ENCODE data around the gene CREB3. TPM values are rescaled to one million over a fixed set of nuclear protein-coding genes. Genes with fewer than 3 reads are reported as not detected.

The CREB3 gene
- total and polyA plus RNA-seq, 9 donors: 31.2 to 41.5 (median 36.6) TPM

DNA sequence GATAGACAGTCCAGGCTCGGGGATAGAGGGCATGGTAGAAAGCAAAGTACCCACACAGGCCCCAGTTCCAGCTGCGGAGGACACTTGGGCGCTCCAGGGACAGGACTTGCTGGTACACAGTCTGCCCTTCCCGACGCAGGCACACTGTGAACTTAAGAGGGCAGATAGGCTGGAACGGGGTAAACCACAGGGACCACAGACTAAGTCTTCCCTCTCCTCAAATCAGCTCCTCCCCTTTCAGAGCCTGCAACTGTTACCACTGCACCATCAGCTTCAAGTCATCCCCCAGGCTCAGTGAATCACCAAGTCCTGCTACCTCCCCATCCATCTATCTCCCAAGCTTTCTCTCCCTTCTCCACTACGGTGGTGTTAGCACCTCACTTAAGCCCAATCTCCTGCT lies 9.3 kb downstream of the CREB3 start:
- DNase-seq: no peak
- Histone ChIP-seq H3K9me3 (no peaks in the 10 kb centered on the region), H3K36me3 (no peaks in the 10 kb centered on the region), H3K27ac (no peak overlapping the region), H3K27me3 (no peaks in the 10 kb centered on the region), H3K4me1 (ENCODE audit: insufficient read depth) (peaks cover 5% of the 10 kb centered on the region), H3K4me3 (no peak overlapping the region)
- WGBS, 3 donors: 84 to 91% (median 85%) methylated on average over 7 of the region's 7 CpGs
- TF ChIP-seq, protein P1, sequence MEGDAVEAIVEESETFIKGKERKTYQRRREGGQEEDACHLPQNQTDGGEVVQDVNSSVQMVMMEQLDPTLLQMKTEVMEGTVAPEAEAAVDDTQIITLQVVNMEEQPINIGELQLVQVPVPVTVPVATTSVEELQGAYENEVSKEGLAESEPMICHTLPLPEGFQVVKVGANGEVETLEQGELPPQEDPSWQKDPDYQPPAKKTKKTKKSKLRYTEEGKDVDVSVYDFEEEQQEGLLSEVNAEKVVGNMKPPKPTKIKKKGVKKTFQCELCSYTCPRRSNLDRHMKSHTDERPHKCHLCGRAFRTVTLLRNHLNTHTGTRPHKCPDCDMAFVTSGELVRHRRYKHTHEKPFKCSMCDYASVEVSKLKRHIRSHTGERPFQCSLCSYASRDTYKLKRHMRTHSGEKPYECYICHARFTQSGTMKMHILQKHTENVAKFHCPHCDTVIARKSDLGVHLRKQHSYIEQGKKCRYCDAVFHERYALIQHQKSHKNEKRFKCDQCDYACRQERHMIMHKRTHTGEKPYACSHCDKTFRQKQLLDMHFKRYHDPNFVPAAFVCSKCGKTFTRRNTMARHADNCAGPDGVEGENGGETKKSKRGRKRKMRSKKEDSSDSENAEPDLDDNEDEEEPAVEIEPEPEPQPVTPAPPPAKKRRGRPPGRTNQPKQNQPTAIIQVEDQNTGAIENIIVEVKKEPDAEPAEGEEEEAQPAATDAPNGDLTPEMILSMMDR (IDR thresholded peaks at IDR 0.05): no peak
- TF ChIP-seq POLR2A (IDR thresholded peaks at IDR 0.05) (no peak), EP300 (IDR thresholded peaks at IDR 0.05) (no peak)
- intact Hi-C loops (cut with DNase I): no loop called here

DNA sequence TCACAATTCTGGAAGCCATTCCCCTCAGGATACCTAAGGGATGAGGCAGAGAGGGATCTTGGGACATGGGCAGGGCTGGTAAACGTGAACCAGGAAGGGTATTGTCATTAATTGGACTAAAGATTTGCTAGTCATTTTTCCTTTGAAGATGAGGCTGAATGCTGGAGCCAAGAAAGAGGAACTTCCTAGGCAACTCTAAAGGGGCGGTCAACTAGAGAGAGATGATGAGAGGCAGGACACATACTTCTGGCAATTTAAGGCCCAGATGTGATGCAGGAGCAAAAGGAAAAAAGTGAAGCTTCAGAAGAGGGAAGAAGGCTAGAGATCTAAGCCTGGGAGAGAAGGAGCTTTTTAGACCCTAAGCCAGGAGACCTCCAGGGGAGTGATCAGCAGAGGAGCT lies 11.0 kb downstream of the CREB3 start:
- no peak for DNase-seq
- intact Hi-C loops (cut with DNase I): no loop called here
- Histone ChIP-seq H3K36me3 (no peaks in the 10 kb centered on the region), H3K4me3 (no peak overlapping the region), H3K27me3 (no peaks in the 10 kb centered on the region), H3K27ac (no peak overlapping the region), H3K9me3 (no peaks in the 10 kb centered on the region), H3K4me1 (ENCODE audit: insufficient read depth) (peaks cover 18% of the 10 kb centered on the region)
- TF ChIP-seq POLR2A (IDR thresholded peaks at IDR 0.05) (no peak), EP300 (IDR thresholded peaks at IDR 0.05) (no peak)
- TF ChIP-seq, protein P1 (IDR thresholded peaks at IDR 0.05): no peak
- 75 to 78% (median 76%) methylated on average over 2 of the region's 2 CpGs for WGBS, 3 donors

DNA sequence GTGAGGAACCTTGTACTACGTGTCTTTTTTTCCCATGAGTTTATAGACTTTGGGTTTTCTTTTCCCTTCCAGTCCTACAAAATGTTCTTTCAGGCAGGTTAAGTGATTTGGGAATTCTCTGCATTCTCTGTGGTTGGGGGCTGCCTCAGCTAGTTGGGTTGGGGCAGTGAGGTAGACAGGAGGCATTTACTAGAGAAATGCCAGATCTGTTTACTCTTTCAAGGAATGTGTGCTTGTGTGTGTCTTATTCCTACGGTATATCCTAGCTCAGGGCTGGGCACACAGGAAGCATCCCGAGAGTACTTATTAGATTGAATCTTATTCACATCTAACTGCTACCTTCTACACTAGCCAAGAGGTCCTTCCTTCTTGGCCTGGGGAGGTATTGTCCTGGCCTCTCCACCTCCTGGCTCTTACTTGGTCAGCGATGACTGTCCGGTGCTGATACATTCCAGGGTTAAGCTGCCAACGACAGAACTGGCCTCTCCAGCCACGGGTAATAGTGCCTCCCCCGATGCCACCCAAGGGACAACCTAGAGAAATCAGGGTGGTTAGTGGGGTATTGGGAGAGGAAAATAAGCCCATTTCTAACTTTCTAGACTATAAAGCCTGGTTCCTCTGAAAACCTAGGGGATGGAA lies 11.5 kb downstream of the CREB3 start:
- intact Hi-C loops (cut with DNase I): no loop called here
- H3K4me1 ChIP-seq (ENCODE audit: insufficient read depth): peaks cover 18% of the 10 kb centered on the region
- TF ChIP-seq POLR2A (IDR thresholded peaks at IDR 0.05): no peak
- no peak for TF ChIP-seq EP300 (IDR thresholded peaks at IDR 0.05)
- TF ChIP-seq, protein P1 (IDR thresholded peaks at IDR 0.05): no peak
- H3K9me3 ChIP-seq: no peaks in the 10 kb centered on the region
- H3K4me3 ChIP-seq: no peak overlapping the region
- DNase-seq: no peak
- no peak overlapping the region for H3K27ac ChIP-seq
- H3K36me3 ChIP-seq: no peaks in the 10 kb centered on the region
- WGBS, 3 donors: 84 to 86% (median 85%) methylated on average over 8 of the region's 8 CpGs
- no peaks in the 10 kb centered on the region for H3K27me3 ChIP-seq

DNA sequence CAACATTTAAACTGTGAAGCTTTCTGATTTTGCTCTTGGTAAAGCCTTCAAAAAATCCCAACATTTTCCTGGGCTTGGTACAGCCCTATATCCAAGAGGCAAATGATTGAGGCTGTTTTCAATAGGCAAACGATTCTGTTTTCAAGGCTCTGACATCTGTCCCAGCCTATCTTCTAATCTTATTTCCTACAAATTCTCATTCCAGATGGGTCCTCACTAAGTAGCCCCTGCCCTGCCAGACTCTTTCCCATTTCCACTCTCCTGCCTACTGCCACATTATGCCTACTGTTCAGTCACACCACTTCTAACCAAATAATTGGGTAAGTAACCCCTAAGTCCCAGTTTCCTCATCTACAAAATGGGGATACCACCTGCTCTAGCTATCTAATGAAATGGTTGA lies 13.1 kb downstream of the CREB3 start:
- no peaks in the 10 kb centered on the region for H3K27me3 ChIP-seq
- no peak overlapping the region for H3K27ac ChIP-seq
- H3K4me3 ChIP-seq: no peak overlapping the region
- no peaks in the 10 kb centered on the region for H3K36me3 ChIP-seq
- no peaks in the 10 kb centered on the region for H3K9me3 ChIP-seq
- DNase-seq: no peak
- TF ChIP-seq POLR2A (IDR thresholded peaks at IDR 0.05) (no peak), EP300 (IDR thresholded peaks at IDR 0.05) (no peak)
- TF ChIP-seq, protein P1 (IDR thresholded peaks at IDR 0.05): no peak
- peaks cover 22% of the 10 kb centered on the region for H3K4me1 ChIP-seq (ENCODE audit: insufficient read depth)
- intact Hi-C loops (cut with DNase I): no loop called here
- 40 to 55% (median 53%) methylated on average over 1 of the region's 1 CpG for WGBS, 3 donors
